ENCODE results near the gene SLC2A9. TPM values are rescaled to one million over a fixed set of nuclear protein-coding genes. Genes with fewer than 3 reads are reported as not detected.

The SLC2A9 gene
- total RNA-seq, 6 experiments from 2014 or later: 16.1 to 25.0 (median 19.8) TPM

- Histone ChIP-seq H3K36me3 (no peaks in the 10 kb centered on the region), H3K27me3 (no peaks in the 10 kb centered on the region), H3K27ac (no peak overlapping the region), H3K9me3 (no peaks in the 10 kb centered on the region), H3K4me1 (no peaks in the 10 kb centered on the region), H3K4me3 (no peak overlapping the region)
- ATAC-seq (peak in 1 of 4 donors; percentile 23), DNase-seq (no peak)
- intact Hi-C loops (cut with DNase I): no loop called here
- no CpG with 5 or more reads among the region's 11 CpGs for WGBS (ENCODE audit: insufficient coverage, low coverage, low lambda C conversion rate, missing lambda C conversion rate)
- TF ChIP-seq CTCF (IDR thresholded peaks at IDR 0.05) (no peak), POLR2A (IDR thresholded peaks at IDR 0.05) (no peak)
Observed at GRCh38 chr4:9867751-9868425, 153.4 kb downstream of the SLC2A9 start.

DNA sequence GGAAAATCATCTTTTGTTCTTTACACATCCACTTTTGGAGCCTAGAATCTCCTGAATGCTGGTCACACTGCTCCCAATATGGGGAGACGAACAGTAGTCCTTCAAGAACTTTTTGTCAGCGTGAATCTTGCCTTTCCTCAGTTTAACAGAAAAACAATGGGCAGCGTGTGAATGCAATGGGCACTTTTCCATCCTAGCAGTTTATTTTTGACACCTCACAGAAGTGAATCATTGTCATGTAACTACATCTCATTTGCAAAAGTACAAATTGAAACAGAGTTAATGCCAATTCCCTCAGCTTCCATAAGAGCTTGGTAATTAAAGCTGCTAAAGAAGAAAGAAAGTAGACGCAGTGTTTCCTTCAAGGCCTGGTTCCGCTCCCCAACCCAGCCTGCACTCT, 154.4 kb downstream of the SLC2A9 start:
- Histone ChIP-seq H3K36me3 (no peaks in the 10 kb centered on the region), H3K27me3 (no peaks in the 10 kb centered on the region), H3K4me3 (no peak overlapping the region), H3K9me3 (no peaks in the 10 kb centered on the region), H3K4me1 (no peaks in the 10 kb centered on the region), H3K27ac (no peak overlapping the region)
- intact Hi-C loops (cut with DNase I): no loop called here
- ATAC-seq (no peak), DNase-seq (no peak)
- 98% methylated on average over 5 of the region's 5 CpGs for WGBS (ENCODE audit: insufficient coverage, low coverage, low lambda C conversion rate, missing lambda C conversion rate)
- TF ChIP-seq POLR2A (IDR thresholded peaks at IDR 0.05) (no peak), CTCF (IDR thresholded peaks at IDR 0.05) (no peak)

GRCh38 chr4:9861561-9861960, 159.7 kb downstream of the SLC2A9 start:
- Histone ChIP-seq H3K36me3 (no peaks in the 10 kb centered on the region), H3K9me3 (no peaks in the 10 kb centered on the region), H3K27me3 (no peaks in the 10 kb centered on the region), H3K27ac (no peak overlapping the region), H3K4me3 (no peak overlapping the region), H3K4me1 (no peaks in the 10 kb centered on the region)
- ATAC-seq (no peak), DNase-seq (no peak)
- TF ChIP-seq CTCF (IDR thresholded peaks at IDR 0.05): no peak
- no peak for TF ChIP-seq POLR2A (IDR thresholded peaks at IDR 0.05)
- intact Hi-C loops (cut with DNase I): no loop called here
- WGBS (ENCODE audit: insufficient coverage, low coverage, low lambda C conversion rate, missing lambda C conversion rate): 96% methylated on average over 3 of the region's 3 CpGs

DNA sequence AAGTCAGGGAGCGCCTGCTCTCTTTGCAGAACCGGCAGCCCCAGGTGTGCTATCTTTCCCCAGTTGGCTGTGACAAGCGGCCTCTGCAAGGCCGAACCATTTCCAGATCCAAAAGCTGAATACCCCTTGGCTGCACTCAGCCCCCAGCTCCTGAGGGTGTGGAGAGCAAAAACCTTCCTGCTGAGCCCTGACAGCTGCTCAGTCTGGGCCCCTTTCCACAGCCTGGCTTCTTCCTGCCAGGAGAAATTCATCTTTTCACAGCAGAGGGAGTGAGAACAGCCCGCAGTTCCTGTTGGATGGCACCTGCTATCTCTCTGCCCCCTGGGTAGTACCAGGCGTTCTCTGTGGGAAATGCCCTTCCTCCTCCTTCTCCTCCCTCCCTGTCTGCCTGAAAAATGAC, 161.5 kb downstream of the SLC2A9 start:
- ATAC-seq (no peak), DNase-seq (no peak)
- Histone ChIP-seq H3K4me1 (no peaks in the 10 kb centered on the region), H3K27me3 (no peaks in the 10 kb centered on the region), H3K27ac (no peak overlapping the region), H3K4me3 (no peak overlapping the region), H3K36me3 (no peaks in the 10 kb centered on the region), H3K9me3 (no peaks in the 10 kb centered on the region)
- TF ChIP-seq CTCF (IDR thresholded peaks at IDR 0.05): no peak
- TF ChIP-seq POLR2A (IDR thresholded peaks at IDR 0.05): no peak
- 91% methylated on average over 5 of the region's 6 CpGs for WGBS (ENCODE audit: insufficient coverage, low coverage, low lambda C conversion rate, missing lambda C conversion rate)
- intact Hi-C loops (cut with DNase I): no loop called here
